ENCODE data around the gene OR2T11.
"Not testable (repeated sequence)": the region's sequence is repeated elsewhere in the genome, so short reads cannot be mapped to it uniquely, and the experiment has no call there.

The OR2T11 gene

DNA sequence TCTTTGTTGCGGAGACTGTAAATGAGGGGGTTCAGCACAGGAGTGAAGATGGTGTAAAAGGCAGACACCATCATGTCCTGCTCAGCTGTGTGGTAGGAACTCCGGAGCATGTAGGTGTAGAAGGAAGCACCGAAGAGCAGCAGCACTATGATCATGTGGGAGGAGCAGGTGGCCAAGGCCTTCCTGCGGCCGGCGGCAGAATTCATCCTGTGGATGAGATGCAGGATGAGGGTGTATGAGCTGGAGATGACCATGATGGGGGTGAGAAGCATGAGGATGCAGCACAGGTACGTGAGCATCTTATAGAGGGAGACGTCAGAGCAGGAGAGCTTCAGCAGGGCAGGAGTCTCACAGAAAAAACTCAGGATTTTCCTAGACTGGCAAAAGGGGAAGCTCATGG is 61.0 kb downstream of the OR2T11 start:
- not testable (repeated sequence) for H3K27ac ChIP-seq (ENCODE audit: low read length); H3K9ac ChIP-seq (ENCODE audit: low read depth, low read length); H3K36me3 ChIP-seq (ENCODE audit: insufficient read depth, low read depth, low read length); H3K4me1 ChIP-seq (ENCODE audit: insufficient read depth, low read length); H3K4me3 ChIP-seq (ENCODE audit: low read length); H3K27me3 ChIP-seq (ENCODE audit: insufficient read depth, low read length)
- H3K9me3 ChIP-seq (ENCODE audit: insufficient read depth, low read depth, low read length): peaks cover 44% of the 10 kb centered on the region

Measured in iPS-20b (cell line).